SH-SY5Y (cell line): ENCODE measurements around the gene SLC9A4.

ENCODE experiments used
- GATA2 ChIP-seq: IDR thresholded peaks from 2 replicates; pipeline ENCODE4 v1.6.1; 2011; ENCODE audit warnings: mild to moderate bottlenecking, low read depth, low read length
- GATA3 ChIP-seq: IDR thresholded peaks from 2 replicates; pipeline ENCODE4 v1.6.1; 2011; ENCODE audit warnings: low read depth, mild to moderate bottlenecking, low read length, moderate library complexity

DNA sequence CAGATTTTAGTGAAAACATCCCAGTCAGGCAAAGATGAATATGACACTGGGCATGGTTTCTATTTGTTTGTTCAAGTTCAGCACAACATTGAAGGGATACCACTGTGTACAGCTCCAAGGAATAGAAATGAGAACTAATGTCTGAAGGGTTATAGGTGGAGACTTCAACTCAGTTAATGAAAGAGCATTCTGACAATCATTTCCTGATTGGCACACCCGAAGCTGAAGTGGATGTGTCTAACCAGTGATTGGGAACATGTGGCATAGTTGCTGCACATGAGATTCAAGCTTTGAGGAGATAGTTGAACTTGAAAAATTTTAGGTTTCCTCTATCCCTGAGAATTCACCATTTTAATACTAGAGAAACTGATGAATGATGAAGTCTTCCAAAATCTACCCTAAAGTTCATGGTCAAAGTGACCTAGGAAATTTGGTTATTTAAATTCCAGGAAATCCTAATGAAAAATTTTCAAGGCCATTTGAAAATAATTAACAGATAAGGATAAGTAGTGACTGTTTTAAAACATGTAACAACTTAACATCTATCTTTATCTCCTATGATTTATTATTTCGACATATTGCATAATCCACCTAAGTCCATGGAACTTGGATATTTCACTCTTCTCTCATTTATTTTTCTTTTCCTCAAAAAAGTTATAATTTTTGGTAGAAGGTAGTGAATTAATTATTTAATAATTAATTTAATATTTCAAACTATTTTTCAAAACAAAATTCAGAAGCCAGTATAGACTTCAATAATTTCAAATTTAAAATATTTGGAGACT, 38.0 kb downstream of the SLC9A4 start:
- TF ChIP-seq GATA2: no peak
- TF ChIP-seq GATA3: no peak
